Neural progenitor cell (in vitro differentiated cells): ENCODE data around the gene TATDN3. TPM values are rescaled to one million over a fixed set of nuclear protein-coding genes. Genes with fewer than 3 reads are reported as not detected.
"Not testable (repeated sequence)": the region's sequence is repeated elsewhere in the genome, so short reads cannot be mapped to it uniquely, and the experiment has no call there.

Experiments used
- DNase-seq: peaks from one replicate; pipeline ENCODE4 v3.0.0-alpha.2; 2016; ENCODE audit warnings: low spot score
- H2AFZ ChIP-seq: fragments of 200-600 bp; sonication (generic); replicated peaks from 2 replicates; pipeline ENCODE4 v1.6.1; 2016; ENCODE audit warnings: antibody characterized with exemption
- H3F3A ChIP-seq: fragments of 200-600 bp; sonication (generic); 2 replicates; pipeline ENCODE4 v1.6.1; 2016; ENCODE audit warnings: antibody characterized with exemption, low read depth
- H3K27ac ChIP-seq: fragments of 200-600 bp; sonication (generic); 2 replicates; pipeline ENCODE4 v1.5.1; 2016; ENCODE audit warnings: mild to moderate bottlenecking
- H3K27me3 ChIP-seq: fragments of 200-600 bp; sonication (generic); 2 replicates; pipeline ENCODE4 v1.6.1; 2016; ENCODE audit warnings: mild to moderate bottlenecking, moderate library complexity
- H3K36me3 ChIP-seq: fragments of 200-600 bp; sonication (generic); 2 replicates; pipeline ENCODE4 v1.5.1; 2016
- H3K4me1 ChIP-seq: fragments of 200-600 bp; sonication (generic); 2 replicates; pipeline ENCODE4 v1.6.1; 2016; ENCODE audit warnings: mixed run types
- H3K4me2 ChIP-seq: fragments of 200-600 bp; sonication (generic); 2 replicates; pipeline ENCODE4 v1.6.1; 2016
- H3K4me3 ChIP-seq: fragments of 200-600 bp; sonication (generic); 2 replicates; pipeline ENCODE4 v1.5.1; 2016
- H3K79me2 ChIP-seq: fragments of 200-600 bp; sonication (generic); 2 replicates; pipeline ENCODE4 v1.6.1; 2016; ENCODE audit warnings: low read depth
- H3K9ac ChIP-seq: fragments of 200-600 bp; sonication (generic); 2 replicates; pipeline ENCODE4 v1.6.1; 2016
- H3K9me3 ChIP-seq: fragments of 200-600 bp; sonication (generic); 2 replicates; pipeline ENCODE4 v1.5.1; 2016; ENCODE audit warnings: low read depth
- H4K20me1 ChIP-seq: fragments of 200-600 bp; sonication (generic); 2 replicates; pipeline ENCODE4 v1.6.1; 2016; ENCODE audit warnings: low read depth
- H3K27ac Mint-ChIP-seq: 3 replicates; pipeline ENCODE4 v1.8.0; 2021; ENCODE audit warnings: mixed read lengths
- H3K27me3 Mint-ChIP-seq: 2 replicates; pipeline ENCODE4 v1.8.0; 2022; ENCODE audit warnings: low read depth, mild to moderate bottlenecking, inconsistent platforms, moderate library complexity, mixed read lengths; ENCODE audit not compliant: insufficient read depth
- H3K36me3 Mint-ChIP-seq: 3 replicates; pipeline ENCODE4 v1.8.0; 2021; ENCODE audit warnings: mixed read lengths
- H3K4me1 Mint-ChIP-seq: 3 replicates; pipeline ENCODE4 v1.8.0; 2021; ENCODE audit warnings: mixed read lengths
- H3K4me3 Mint-ChIP-seq: 3 replicates; pipeline ENCODE4 v1.8.0; 2021; ENCODE audit warnings: mild to moderate bottlenecking, moderate library complexity, mixed read lengths
- H3K9me3 Mint-ChIP-seq: 3 replicates; pipeline ENCODE4 v1.8.0; 2020; ENCODE audit warnings: mixed read lengths
- CTCF ChIP-seq: fragments of 200-600 bp; sonication (generic); IDR thresholded peaks from 2 replicates; pipeline ENCODE4 v1.5.1; 2017; ENCODE audit warnings: antibody characterized with exemption, mild to moderate bottlenecking
- EZH2 ChIP-seq: fragments of 200-600 bp; sonication (generic); IDR thresholded peaks from 2 replicates; pipeline ENCODE4 v1.6.1; 2017; ENCODE audit warnings: antibody characterized with exemption, mild to moderate bottlenecking, moderate library complexity
- EZH2phosphoT487 ChIP-seq: fragments of 200-600 bp; sonication (generic); IDR thresholded peaks from 2 replicates; pipeline ENCODE4 v1.6.1; 2017; ENCODE audit warnings: antibody characterized with exemption
- total RNA-seq: library from RNA; depleted of rRNA; stranded (reverse); fragments of >200 nt; gene quantifications from 2 replicates; pipeline ENCODE4 v1.2.3, GENCODE V29; 2015; ENCODE audit warnings: low replicate concordance

Gene TATDN3
- total RNA-seq, 1 donor from 2014 or later, result 18.8 TPM

GRCh38 chr1:212762234-212762633, 29.5 kb upstream of the TATDN3 start:
- Mint-ChIP-seq H3K9me3 (peaks cover 26% of the 10 kb centered on the region), H3K36me3 (peaks cover 51% of the 10 kb centered on the region), H3K27me3 (peaks cover 6% of the 10 kb centered on the region), H3K4me1 (no peaks in the 10 kb centered on the region), H3K4me3 (no peak overlapping the region), H3K27ac (no peak overlapping the region)
- H3K4me3 ChIP-seq, result no peak overlapping the region
- H3K4me2 ChIP-seq, result no peak overlapping the region
- no peak for DNase-seq
- no peaks in the 10 kb centered on the region for H3K36me3 ChIP-seq
- peaks cover 38% of the 10 kb centered on the region for H4K20me1 ChIP-seq
- H3K27ac ChIP-seq, result no peak overlapping the region
- no peaks in the 10 kb centered on the region for H3F3A ChIP-seq
- H3K4me1 ChIP-seq, result no peaks in the 10 kb centered on the region
- no peak overlapping the region for H3K9ac ChIP-seq
- H3K27me3 ChIP-seq, result no peaks in the 10 kb centered on the region
- TF ChIP-seq EZH2phosphoT487, result no peak
- no peak for TF ChIP-seq CTCF
- no peak for TF ChIP-seq EZH2
- no peak overlapping the region for H2AFZ ChIP-seq
- peaks cover 92% of the 10 kb centered on the region for H3K79me2 ChIP-seq
- H3K9me3 ChIP-seq, result no peaks in the 10 kb centered on the region

- no peak overlapping the region for H3K27ac Mint-ChIP-seq
- no peak for DNase-seq
- no peaks in the 10 kb centered on the region for H3F3A ChIP-seq
- TF ChIP-seq EZH2, result no peak
- no peak for TF ChIP-seq EZH2phosphoT487
- no peak for TF ChIP-seq CTCF
- H3K27me3 ChIP-seq, result no peaks in the 10 kb centered on the region
- peaks cover 32% of the 10 kb centered on the region for H3K9me3 Mint-ChIP-seq
- H3K4me3 Mint-ChIP-seq, result no peak overlapping the region
- no peaks in the 10 kb centered on the region for H3K36me3 ChIP-seq
- H3K36me3 Mint-ChIP-seq, result peaks cover 55% of the 10 kb centered on the region
- no peak overlapping the region for H3K4me2 ChIP-seq
- H3K4me1 Mint-ChIP-seq, result no peaks in the 10 kb centered on the region
- no peaks in the 10 kb centered on the region for H3K4me1 ChIP-seq
- no peak overlapping the region for H3K4me3 ChIP-seq
- no peak overlapping the region for H3K27ac ChIP-seq
- H3K79me2 ChIP-seq, result peaks cover 96% of the 10 kb centered on the region
- peaks cover 34% of the 10 kb centered on the region for H4K20me1 ChIP-seq
- H3K27me3 Mint-ChIP-seq, result peaks cover 6% of the 10 kb centered on the region
- H3K9ac ChIP-seq, result no peak overlapping the region
- H3K9me3 ChIP-seq, result no peaks in the 10 kb centered on the region
- no peak overlapping the region for H2AFZ ChIP-seq
Observed at GRCh38 chr1:212762839-212763238, 28.9 kb upstream of the TATDN3 start.

GRCh38 chr1:212764718-212765281, 26.9 kb upstream of the TATDN3 start:
- peaks cover 66% of the 10 kb centered on the region for H3K36me3 Mint-ChIP-seq

GRCh38 chr1:212766825-212767224, 24.9 kb upstream of the TATDN3 start:
- Histone ChIP-seq H3K79me2 (peaks cover 97% of the 10 kb centered on the region), H3K9me3 (peaks cover 12% of the 10 kb centered on the region), H3K36me3 (peaks cover 20% of the 10 kb centered on the region)
- not testable (repeated sequence) for DNase-seq, H3K4me1 Mint-ChIP-seq, H3K27me3 Mint-ChIP-seq, H3K4me3 Mint-ChIP-seq, H4K20me1 ChIP-seq, H3F3A ChIP-seq, H3K27ac Mint-ChIP-seq, H3K4me1 ChIP-seq, H3K4me2 ChIP-seq, H3K9ac ChIP-seq, H3K27ac ChIP-seq, H2AFZ ChIP-seq, H3K27me3 ChIP-seq, H3K4me3 ChIP-seq
- Mint-ChIP-seq H3K9me3 (peaks cover 48% of the 10 kb centered on the region), H3K36me3 (peaks cover 71% of the 10 kb centered on the region)

More at GRCh38 chr1:212764718-212765281, 26.9 kb upstream of the TATDN3 start:
- H3F3A ChIP-seq, DNase-seq, H3K27ac Mint-ChIP-seq, H3K4me1 ChIP-seq, H3K27me3 ChIP-seq, H3K4me3 ChIP-seq, H2AFZ ChIP-seq, H3K27me3 Mint-ChIP-seq, H3K9ac ChIP-seq, H3K4me3 Mint-ChIP-seq, H3K27ac ChIP-seq, H3K4me2 ChIP-seq, H3K4me1 Mint-ChIP-seq: not testable (repeated sequence)
- H3K9me3 Mint-ChIP-seq, result peaks cover 43% of the 10 kb centered on the region
- peaks cover 10% of the 10 kb centered on the region for H3K9me3 ChIP-seq
- H3K79me2 ChIP-seq, result peaks cover 98% of the 10 kb centered on the region
- H3K36me3 ChIP-seq, result peaks cover 10% of the 10 kb centered on the region
- peaks cover 19% of the 10 kb centered on the region for H4K20me1 ChIP-seq
